Skeletal muscle tissue (tissue), 4 donors: ENCODE data around the gene ZNF700. TPM values are rescaled to one million over a fixed set of nuclear protein-coding genes. Genes with fewer than 3 reads are reported as not detected.
"Not testable (repeated sequence)": the region's sequence is repeated elsewhere in the genome, so short reads cannot be mapped to it uniquely, and the experiment has no call there.

Experiments
- H3K27ac ChIP-seq: one replicate; pipeline ENCODE4 v1.7.0; 2013; ENCODE audit warnings: mild to moderate bottlenecking, low read depth, low read length, inconsistent platforms
- H3K27me3 ChIP-seq, 3 donors: one replicate each; pipeline ENCODE4 v1.7.0; 2013; ENCODE audit warnings: low read length in 3 of 3; ENCODE audit not compliant: control insufficient read depth in 3 of 3, insufficient read depth in 3 of 3
- H3K36me3 ChIP-seq, 3 donors: one replicate each; pipeline ENCODE4 v1.7.0; 2013; ENCODE audit warnings: low read length in 3 of 3; ENCODE audit not compliant: control insufficient read depth in 3 of 3, insufficient read depth in 3 of 3
- H3K4me1 ChIP-seq, 3 donors: one replicate each; pipeline ENCODE4 v1.7.0; 2013; ENCODE audit warnings: low read length in 3 of 3, mild to moderate bottlenecking in 3 of 3; ENCODE audit not compliant: control insufficient read depth in 3 of 3, insufficient read depth in 3 of 3
- H3K4me3 ChIP-seq, 3 donors: one replicate each; pipeline ENCODE4 v1.7.0; 2013; ENCODE audit warnings: low read length in 3 of 3
- H3K9ac ChIP-seq, 3 donors: one replicate each; pipeline ENCODE4 v1.7.0; 2013; ENCODE audit warnings: low read length in 3 of 3, mild to moderate bottlenecking in 3 of 3, moderate library complexity in 2 of 3, low read depth in 1 of 3
- H3K9me3 ChIP-seq, 3 donors: one replicate each; pipeline ENCODE4 v1.7.0; 2013; ENCODE audit warnings: low read length in 3 of 3; ENCODE audit not compliant: control insufficient read depth in 3 of 3
- total RNA-seq: library from RNA; depleted of rRNA; stranded (reverse); fragments of >200 nt; gene quantifications from one replicate; pipeline ENCODE4 v1.2.3, GENCODE V29; 2014
- donor health status: Osteomylitis.

Gene ZNF700
- total RNA-seq, 1 donor from 2014 or later = 6.3 TPM

GRCh38 chr19:11935829-11936228 is 10.9 kb downstream of the ZNF700 start:
- H3K27ac ChIP-seq, H3K9me3 ChIP-seq, H3K27me3 ChIP-seq, H3K36me3 ChIP-seq, H3K4me1 ChIP-seq, H3K9ac ChIP-seq, H3K4me3 ChIP-seq: not testable (repeated sequence)

- not testable (repeated sequence) for H3K27me3 ChIP-seq, H3K9ac ChIP-seq, H3K36me3 ChIP-seq, H3K4me1 ChIP-seq, H3K27ac ChIP-seq, H3K4me3 ChIP-seq
- H3K9me3 ChIP-seq = peaks cover 10 to 18% (median 11%) of the 10 kb centered on the region in 3 donors
Measured at GRCh38 chr19:11938383-11938782, 13.5 kb downstream of the ZNF700 start.

- H3K9me3 ChIP-seq = peaks cover 26 to 40% (median 30%) of the 10 kb centered on the region in 3 donors
- H3K27ac ChIP-seq, H3K4me1 ChIP-seq, H3K27me3 ChIP-seq, H3K9ac ChIP-seq, H3K4me3 ChIP-seq: not testable (repeated sequence)
- H3K36me3 ChIP-seq = peaks cover 13 to 28% (median 27%) of the 10 kb centered on the region in 3 donors
Measured at GRCh38 chr19:11941361-11941887, 16.5 kb downstream of the ZNF700 start.

- H3K36me3 ChIP-seq = peaks cover 21 to 35% (median 32%) of the 10 kb centered on the region in 3 donors
Measured at GRCh38 chr19:11942008-11942842, 17.3 kb downstream of the ZNF700 start.

GRCh38 chr19:11942843-11943108 is 17.9 kb downstream of the ZNF700 start:
- peaks cover 26 to 41% (median 38%) of the 10 kb centered on the region in 3 donors for H3K36me3 ChIP-seq

More at GRCh38 chr19:11942008-11942842, 17.3 kb downstream of the ZNF700 start:
- H3K4me1 ChIP-seq = no peaks in the 10 kb centered on the region
- no peak overlapping the region for H3K9ac ChIP-seq
- no peak overlapping the region for H3K27ac ChIP-seq
- H3K4me3 ChIP-seq = peak overlapping the region in 1 of 3 donors; percentile 1
- peaks cover 27 to 38% (median 36%) of the 10 kb centered on the region in 3 donors for H3K9me3 ChIP-seq
- no peaks in the 10 kb centered on the region for H3K27me3 ChIP-seq

GRCh38 chr19:11944656-11945055 is 19.7 kb downstream of the ZNF700 start:
- Histone ChIP-seq H3K36me3 (peaks cover 45 to 57% (median 56%) of the 10 kb centered on the region in 3 donors), H3K27ac (no peak overlapping the region), H3K9ac (no peak overlapping the region), H3K27me3 (no peaks in the 10 kb centered on the region), H3K9me3 (peaks cover 43 to 60% (median 56%) of the 10 kb centered on the region in 3 donors), H3K4me3 (no peak overlapping the region), H3K4me1 (no peaks in the 10 kb centered on the region)

More at GRCh38 chr19:11942843-11943108, 17.9 kb downstream of the ZNF700 start:
- H3K4me1 ChIP-seq = no peaks in the 10 kb centered on the region
- no peak overlapping the region for H3K27ac ChIP-seq
- peaks cover 29 to 41% (median 40%) of the 10 kb centered on the region in 3 donors for H3K9me3 ChIP-seq
- no peak overlapping the region for H3K4me3 ChIP-seq
- H3K9ac ChIP-seq = no peak overlapping the region
- H3K27me3 ChIP-seq = no peaks in the 10 kb centered on the region

GRCh38 chr19:11948646-11949045 is 23.7 kb downstream of the ZNF700 start:
- Histone ChIP-seq H3K36me3 (peaks cover 54 to 59% (median 56%) of the 10 kb centered on the region in 3 donors), H3K4me3 (peak overlapping the region in 2 of 3 donors; percentile 8 to 34)

GRCh38 chr19:11949201-11949600 is 24.3 kb downstream of the ZNF700 start:
- H3K9ac ChIP-seq = no peak overlapping the region
- H3K27me3 ChIP-seq = no peaks in the 10 kb centered on the region
- H3K9me3 ChIP-seq = peaks cover 55 to 68% (median 59%) of the 10 kb centered on the region in 3 donors
- peaks cover 50 to 59% (median 51%) of the 10 kb centered on the region in 3 donors for H3K36me3 ChIP-seq
- H3K27ac ChIP-seq = no peak overlapping the region
- H3K4me3 ChIP-seq = peak overlapping the region in 2 of 3 donors; percentile 30 to 34
- no peaks in the 10 kb centered on the region for H3K4me1 ChIP-seq

More at GRCh38 chr19:11948646-11949045, 23.7 kb downstream of the ZNF700 start:
- peaks cover 57 to 68% (median 59%) of the 10 kb centered on the region in 3 donors for H3K9me3 ChIP-seq
- no peak overlapping the region for H3K9ac ChIP-seq
- H3K4me1 ChIP-seq = no peaks in the 10 kb centered on the region
- no peak overlapping the region for H3K27ac ChIP-seq
- H3K27me3 ChIP-seq = no peaks in the 10 kb centered on the region

GRCh38 chr19:11949614-11950080 is 24.7 kb downstream of the ZNF700 start:
- H3K4me1 ChIP-seq, H3K27ac ChIP-seq, H3K27me3 ChIP-seq, H3K9ac ChIP-seq: not testable (repeated sequence)
- peaks cover 51 to 65% (median 57%) of the 10 kb centered on the region in 3 donors for H3K9me3 ChIP-seq
- peaks cover 46 to 57% (median 47%) of the 10 kb centered on the region in 3 donors for H3K36me3 ChIP-seq
- peak overlapping the region in 2 of 3 donors; percentile 30 to 34 for H3K4me3 ChIP-seq

- Histone ChIP-seq H3K36me3 (peaks cover 43 to 55% (median 45%) of the 10 kb centered on the region in 3 donors), H3K27me3 (no peaks in the 10 kb centered on the region), H3K9ac (no peak overlapping the region), H3K27ac (no peak overlapping the region), H3K4me1 (no peaks in the 10 kb centered on the region), H3K4me3 (peak overlapping the region in 2 of 3 donors; percentile 25 to 34), H3K9me3 (peaks cover 47 to 61% (median 50%) of the 10 kb centered on the region in 3 donors)
Measured at GRCh38 chr19:11950312-11950711, 25.4 kb downstream of the ZNF700 start.
